Ishikawa (cell line): ENCODE measurements around the gene MAP3K20.

Experiments
- CEBPB ChIP-seq: IDR thresholded peaks from 2 replicates; pipeline ENCODE4 v1.6.1; 2012
- CREB1 ChIP-seq: IDR thresholded peaks from 2 replicates; pipeline ENCODE4 v1.6.1; 2012; ENCODE audit warnings: low read depth
- EGR1 ChIP-seq: IDR thresholded peaks from 2 replicates; pipeline ENCODE4 v1.6.1; 2012
- FOXM1 ChIP-seq: IDR thresholded peaks from 2 replicates; pipeline ENCODE4 v1.6.1; 2012; ENCODE audit warnings: low read depth, borderline replicate concordance
- MAX ChIP-seq: IDR thresholded peaks from 2 replicates; pipeline ENCODE4 v1.6.1; 2012
- RAD21 ChIP-seq: IDR thresholded peaks from 2 replicates; pipeline ENCODE4 v1.6.1; 2012; ENCODE audit warnings: low read depth
- REST ChIP-seq: IDR thresholded peaks from 2 replicates; pipeline ENCODE4 v1.6.1; 2012; ENCODE audit warnings: low read depth, mild to moderate bottlenecking
- TAF1 ChIP-seq: IDR thresholded peaks from 2 replicates; pipeline ENCODE4 v1.6.1; 2012; ENCODE audit warnings: low read depth, mild to moderate bottlenecking
- TEAD4 ChIP-seq: IDR thresholded peaks from 2 replicates; pipeline ENCODE4 v1.6.1; 2012
- USF1 ChIP-seq: IDR thresholded peaks from 2 replicates; pipeline ENCODE4 v1.6.1; 2012
- YY1 ChIP-seq: IDR thresholded peaks from 2 replicates; pipeline ENCODE4 v1.6.1; 2012; ENCODE audit warnings: low read depth

GRCh38 chr2:173117678-173118077 lies 42.0 kb downstream of the MAP3K20 start:
- TF ChIP-seq MAX (no peak), RAD21 (no peak), USF1 (no peak), TAF1 (no peak), CREB1 (no peak), TEAD4 (no peak), FOXM1 (no peak), EGR1 (no peak), CEBPB (no peak), REST (no peak), YY1 (no peak)
